Measurements from ENCODE around the gene PHLDA3. TPM values are rescaled to one million over a fixed set of nuclear protein-coding genes. Genes with fewer than 3 reads are reported as not detected.

PHLDA3 gene
- total RNA-seq, 3 donors from 2014 or later (not counting 1 experiment from before 2014, with no cell fraction given): 0.63 to 1.7 (median 1.1) TPM

GRCh38 chr1:201514466-201514865 lies 45.5 kb upstream of the PHLDA3 start:
- DNase-seq (no peak), ATAC-seq (no peak)
- Histone ChIP-seq H3K27ac (ENCODE audit: low read length) (no peak overlapping the region), H3K4me3 (ENCODE audit: low read length) (no peak overlapping the region), H3K4me1 (ENCODE audit: control insufficient read depth, insufficient read depth, low read length) (no peaks in the 10 kb centered on the region), H3K9me3 (ENCODE audit: control insufficient read depth, insufficient read depth, low read length) (no peaks in the 10 kb centered on the region), H3K36me3 (ENCODE audit: control insufficient read depth, insufficient read depth, low read length) (no peaks in the 10 kb centered on the region), H3K27me3 (ENCODE audit: control insufficient read depth, insufficient read depth, low read length) (no peaks in the 10 kb centered on the region)
- Mint-ChIP-seq H3K36me3 (no peaks in the 10 kb centered on the region), H3K27ac (no peak overlapping the region), H3K27me3 (ENCODE audit: low read depth in 2 of 2) (no peaks in the 10 kb centered on the region), H3K4me1 (no peaks in the 10 kb centered on the region), H3K9me3 (no peaks in the 10 kb centered on the region), H3K4me3 (no peak overlapping the region)
- TF ChIP-seq CTCF (IDR thresholded peaks at IDR 0.05): no peak
- WGBS (ENCODE audit: insufficient coverage): 98% methylated on average over 2 of the region's 2 CpGs
- intact Hi-C loops (cut with micrococcal nuclease): loop anchor here (5.0 kb wide), 1 partner anchor 77 kb away; no protein-coding TSS in a partner anchor

GRCh38 chr1:201513498-201514243 lies 44.7 kb upstream of the PHLDA3 start:
- Histone ChIP-seq H3K27me3 (ENCODE audit: control insufficient read depth, insufficient read depth, low read length) (no peaks in the 10 kb centered on the region), H3K27ac (ENCODE audit: low read length) (no peak overlapping the region), H3K36me3 (ENCODE audit: control insufficient read depth, insufficient read depth, low read length) (no peaks in the 10 kb centered on the region), H3K4me3 (ENCODE audit: low read length) (no peak overlapping the region), H3K4me1 (ENCODE audit: control insufficient read depth, insufficient read depth, low read length) (no peaks in the 10 kb centered on the region), H3K9me3 (ENCODE audit: control insufficient read depth, insufficient read depth, low read length) (no peaks in the 10 kb centered on the region)
- 95% methylated on average over 6 of the region's 6 CpGs for WGBS (ENCODE audit: insufficient coverage)
- Mint-ChIP-seq H3K4me1 (no peaks in the 10 kb centered on the region), H3K27me3 (ENCODE audit: low read depth in 2 of 2) (no peaks in the 10 kb centered on the region), H3K36me3 (no peaks in the 10 kb centered on the region), H3K4me3 (no peak overlapping the region), H3K27ac (no peak overlapping the region), H3K9me3 (no peaks in the 10 kb centered on the region)
- no peak for TF ChIP-seq CTCF (IDR thresholded peaks at IDR 0.05)
- DNase-seq: no peak
- no peak for ATAC-seq
- intact Hi-C loops (cut with micrococcal nuclease): loop anchor here (1.0 to 5.0 kb wide), 3 partner anchors 31 to 76 kb away; no protein-coding TSS in a partner anchor

DNA sequence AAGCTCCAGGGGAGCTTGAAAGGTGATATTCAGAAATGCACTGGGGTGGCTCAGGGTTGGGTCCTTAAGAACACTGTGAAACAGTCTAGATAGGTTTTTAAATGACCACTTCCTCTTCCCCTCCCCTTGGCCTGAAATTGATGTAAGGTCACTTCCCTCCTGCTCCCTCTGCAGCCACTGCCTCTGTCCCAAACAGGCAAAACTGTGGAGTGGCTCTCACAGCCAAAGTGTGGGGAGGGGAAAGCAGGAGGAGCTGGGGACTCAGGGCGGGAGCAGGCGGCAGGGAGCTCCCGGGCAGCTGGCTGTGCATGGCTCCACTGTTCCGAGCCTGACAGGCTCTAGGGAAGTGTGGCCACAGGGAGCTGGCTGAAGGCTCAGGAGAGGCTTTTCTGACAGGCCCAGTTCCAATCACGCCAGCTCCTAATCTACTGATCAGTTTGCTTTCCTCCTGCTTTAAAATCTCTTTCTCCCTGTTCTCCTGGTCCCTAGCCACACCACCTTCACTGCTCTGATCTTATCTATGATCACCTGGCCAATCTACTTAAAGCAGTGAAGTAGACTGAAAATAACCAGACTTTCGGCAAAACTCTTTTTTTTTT lies 43.1 kb upstream of the PHLDA3 start:
- DNase-seq (no peak), ATAC-seq (peak in 1 of 3 donors; percentile 40)
- Histone ChIP-seq H3K4me3 (ENCODE audit: low read length) (no peak overlapping the region), H3K36me3 (ENCODE audit: control insufficient read depth, insufficient read depth, low read length) (no peaks in the 10 kb centered on the region), H3K9me3 (ENCODE audit: control insufficient read depth, insufficient read depth, low read length) (no peaks in the 10 kb centered on the region), H3K27me3 (ENCODE audit: control insufficient read depth, insufficient read depth, low read length) (no peaks in the 10 kb centered on the region), H3K27ac (ENCODE audit: low read length) (no peak overlapping the region), H3K4me1 (ENCODE audit: control insufficient read depth, insufficient read depth, low read length) (peaks cover 10% of the 10 kb centered on the region)
- Mint-ChIP-seq H3K27me3 (ENCODE audit: low read depth in 2 of 2) (no peaks in the 10 kb centered on the region), H3K36me3 (no peaks in the 10 kb centered on the region), H3K4me3 (no peak overlapping the region), H3K9me3 (no peaks in the 10 kb centered on the region), H3K4me1 (peaks cover 0 to 8% of the 10 kb centered on the region in 2 donors), H3K27ac (no peak overlapping the region)
- TF ChIP-seq CTCF (IDR thresholded peaks at IDR 0.05): no peak
- intact Hi-C loops (cut with micrococcal nuclease): loop anchor here (2.0 to 5.0 kb wide), 2 partner anchors 63 to 75 kb away; no protein-coding TSS in a partner anchor
- 85% methylated on average over 6 of the region's 6 CpGs for WGBS (ENCODE audit: insufficient coverage)
